GM23338 (cell line): Measurements from ENCODE around the gene CPNE5. TPM values are rescaled to one million over a fixed set of nuclear protein-coding genes. Genes with fewer than 3 reads are reported as not detected.

Experiments
- ATAC-seq: fragments of 200-7000 bp; cut with Tn5 transposase; 3 replicates; pipeline ENCODE4 v1.9.1; 2020
- DNase-seq: peaks from one replicate; pipeline ENCODE4 v3.0.0-alpha.2; 2015; ENCODE audit warnings: low spot score
- H2AFZ ChIP-seq: fragments of 200-600 bp; sonication (generic); 2 replicates; pipeline ENCODE4 v1.8.0; 2016; ENCODE audit warnings: antibody characterized with exemption, mild to moderate bottlenecking, moderate library complexity
- H3F3A ChIP-seq: fragments of 200-600 bp; sonication (generic); replicated peaks from 2 replicates; pipeline ENCODE4 v1.8.0; 2017; ENCODE audit warnings: antibody characterized with exemption, mixed run types, low read depth
- H3K27ac ChIP-seq: fragments of 200-600 bp; sonication (generic); 2 replicates; pipeline ENCODE4 v1.6.1; 2016; ENCODE audit warnings: low read depth
- H3K27me3 ChIP-seq: fragments of 200-600 bp; sonication (generic); 2 replicates; pipeline ENCODE4 v1.8.0; 2016; ENCODE audit warnings: mild to moderate bottlenecking, mixed run types, moderate library complexity; ENCODE audit not compliant: insufficient read depth
- H3K36me3 ChIP-seq: fragments of 200-600 bp; sonication (generic); 2 replicates; pipeline ENCODE4 v1.8.0; 2016; ENCODE audit warnings: mild to moderate bottlenecking; ENCODE audit not compliant: insufficient read depth
- H3K4me1 ChIP-seq: fragments of 200-600 bp; sonication (generic); 2 replicates; pipeline ENCODE4 v1.8.0; 2016; ENCODE audit warnings: mild to moderate bottlenecking, moderate library complexity; ENCODE audit not compliant: insufficient read depth
- H3K4me2 ChIP-seq: fragments of 200-600 bp; sonication (generic); 2 replicates; pipeline ENCODE4 v1.7.1; 2017; ENCODE audit warnings: mixed run types
- H3K4me3 ChIP-seq: fragments of 200-600 bp; sonication (generic); 2 replicates; pipeline ENCODE4 v1.6.1; 2016; ENCODE audit warnings: mixed run types
- H3K79me2 ChIP-seq: fragments of 200-600 bp; sonication (generic); replicated peaks from 2 replicates; pipeline ENCODE4 v1.8.0; 2017; ENCODE audit warnings: mild to moderate bottlenecking; ENCODE audit not compliant: insufficient read depth
- H3K9me2 ChIP-seq: fragments of 200-600 bp; sonication (generic); 2 replicates; pipeline ENCODE4 v1.8.0; 2017; ENCODE audit not compliant: insufficient read depth
- H4K20me1 ChIP-seq: fragments of 200-600 bp; sonication (generic); replicated peaks from 2 replicates; pipeline ENCODE4 v1.8.0; 2017; ENCODE audit warnings: mild to moderate bottlenecking; ENCODE audit not compliant: insufficient read depth
- H3K27ac Mint-ChIP-seq: 2 replicates; pipeline ENCODE4 v1.8.0; 2020; ENCODE audit warnings: inconsistent platforms, mild to moderate bottlenecking, moderate library complexity, mixed read lengths
- H3K27me3 Mint-ChIP-seq: 3 replicates; pipeline ENCODE4 v1.8.0; 2022; ENCODE audit warnings: low read depth, mild to moderate bottlenecking, moderate library complexity, mixed read lengths, inconsistent platforms; ENCODE audit not compliant: insufficient read depth, poor library complexity
- H3K36me3 Mint-ChIP-seq: 3 replicates; pipeline ENCODE4 v1.8.0; 2021; ENCODE audit warnings: low read depth, mild to moderate bottlenecking, inconsistent platforms, moderate library complexity, mixed read lengths
- H3K4me1 Mint-ChIP-seq: 3 replicates; pipeline ENCODE4 v1.8.0; 2020; ENCODE audit warnings: mild to moderate bottlenecking, inconsistent platforms, mixed read lengths
- H3K4me3 Mint-ChIP-seq: 3 replicates; pipeline ENCODE4 v1.8.0; 2021; ENCODE audit warnings: moderate library complexity, mild to moderate bottlenecking, inconsistent platforms, mixed read lengths
- H3K9me3 Mint-ChIP-seq: 3 replicates; pipeline ENCODE4 v1.8.0; 2020; ENCODE audit warnings: moderate library complexity, mild to moderate bottlenecking, inconsistent platforms, mixed read lengths
- EZH2 ChIP-seq: fragments of 200-600 bp; sonication (generic); IDR thresholded peaks from one replicate; pipeline ENCODE4 v1.8.0; 2017; ENCODE audit warnings: antibody characterized with exemption, mild to moderate bottlenecking, low read depth; ENCODE audit not compliant: unreplicated experiment
- POLR2AphosphoS5 ChIP-seq: IDR thresholded peaks from 2 replicates; pipeline ENCODE4 v1.6.1; 2016; ENCODE audit warnings: antibody characterized with exemption, low read depth
- ZNF331 ChIP-seq: fragments of 250-450 bp; sonication (Bioruptor Pico); IDR thresholded peaks from 2 replicates; pipeline ENCODE4 v1.5.0; 2020; ENCODE audit warnings: low read depth, mild to moderate bottlenecking, moderate library complexity
- polyA plus RNA-seq: library from polyadenylated mRNA; unstranded; fragments of >200 nt; fragmentation: Nextera tagmentation; extraction: Ambion mirVana; gene quantifications from 2 replicates; pipeline ENCODE4 v1.2.1, GENCODE V29; 2016
- total RNA-seq: library from RNA; depleted of rRNA; stranded (reverse); fragments of >200 nt; shearing (Covaris generic); gene quantifications from 2 replicates; pipeline ENCODE4 v1.2.3, GENCODE V29; 2014
- TF ChIP-seq, protein P1 (sequence below), 2 experiments: fragments of 200-600 bp in 1 of 2; sonication (generic) in 1 of 2; conservative IDR thresholded peaks; 2 replicates each; pipeline versions ENCODE4 v1.5.1 to v1.6.1; 2016 to 2017; ENCODE audit warnings: antibody characterized with exemption in 2 of 2, low read depth in 2 of 2, mild to moderate bottlenecking in 2 of 2, moderate library complexity in 1 of 2
- TF ChIP-seq, protein P2 (sequence below): IDR thresholded peaks from one replicate; pipeline ENCODE4 v1.6.1; 2018; ENCODE audit warnings: antibody characterized with exemption; ENCODE audit not compliant: unreplicated experiment
- TF ChIP-seq, protein P3 (sequence below): fragments of 250-450 bp; sonication (Bioruptor Pico); IDR thresholded peaks from 2 replicates; pipeline ENCODE4 v1.5.0; 2020; ENCODE audit warnings: mild to moderate bottlenecking, moderate library complexity

Gene CPNE5
- total and polyA plus RNA-seq, 2 experiments from 2014 or later: 0.14 to 0.42 TPM

DNA sequence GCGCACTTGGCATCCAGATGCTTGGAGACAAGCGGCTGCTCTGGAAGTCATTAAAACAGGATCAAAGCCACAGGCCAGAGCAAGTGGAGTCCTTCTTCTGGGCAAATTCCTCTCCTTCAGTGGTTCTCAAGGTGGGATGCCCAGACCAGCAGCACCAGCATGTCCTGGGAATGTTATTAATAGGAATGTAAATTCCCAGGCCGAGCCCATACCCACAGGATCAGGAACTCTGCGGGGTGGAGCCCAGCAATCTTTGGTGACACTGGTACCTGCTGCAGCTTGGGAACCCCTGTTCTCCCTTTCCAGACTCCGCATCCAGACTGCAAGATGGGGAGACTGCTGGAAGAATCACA, 44.6 kb downstream of the CPNE5 start:
- Histone ChIP-seq H3K9me2 (no peaks in the 10 kb centered on the region), H3K79me2 (no peaks in the 10 kb centered on the region), H3K36me3 (no peaks in the 10 kb centered on the region), H3F3A (no peaks in the 10 kb centered on the region), H3K27ac (no peak overlapping the region), H2AFZ (peak overlapping the region; percentile 69), H3K4me2 (peak overlapping the region; percentile 77; the same call in 1 of the 2 replicates), H3K4me1 (peaks cover 18% of the 10 kb centered on the region), H3K27me3 (no peaks in the 10 kb centered on the region), H4K20me1 (no peaks in the 10 kb centered on the region), H3K4me3 (no peak overlapping the region)
- H3K36me3 Mint-ChIP-seq: no peaks in the 10 kb centered on the region
- peaks cover 43% of the 10 kb centered on the region for H3K4me1 Mint-ChIP-seq
- H3K27ac Mint-ChIP-seq: no peak overlapping the region
- H3K27me3 Mint-ChIP-seq: peaks cover 16% of the 10 kb centered on the region
- no peak for DNase-seq
- no peak for ATAC-seq
- no peaks in the 10 kb centered on the region for H3K9me3 Mint-ChIP-seq
- TF ChIP-seq, protein P1, sequence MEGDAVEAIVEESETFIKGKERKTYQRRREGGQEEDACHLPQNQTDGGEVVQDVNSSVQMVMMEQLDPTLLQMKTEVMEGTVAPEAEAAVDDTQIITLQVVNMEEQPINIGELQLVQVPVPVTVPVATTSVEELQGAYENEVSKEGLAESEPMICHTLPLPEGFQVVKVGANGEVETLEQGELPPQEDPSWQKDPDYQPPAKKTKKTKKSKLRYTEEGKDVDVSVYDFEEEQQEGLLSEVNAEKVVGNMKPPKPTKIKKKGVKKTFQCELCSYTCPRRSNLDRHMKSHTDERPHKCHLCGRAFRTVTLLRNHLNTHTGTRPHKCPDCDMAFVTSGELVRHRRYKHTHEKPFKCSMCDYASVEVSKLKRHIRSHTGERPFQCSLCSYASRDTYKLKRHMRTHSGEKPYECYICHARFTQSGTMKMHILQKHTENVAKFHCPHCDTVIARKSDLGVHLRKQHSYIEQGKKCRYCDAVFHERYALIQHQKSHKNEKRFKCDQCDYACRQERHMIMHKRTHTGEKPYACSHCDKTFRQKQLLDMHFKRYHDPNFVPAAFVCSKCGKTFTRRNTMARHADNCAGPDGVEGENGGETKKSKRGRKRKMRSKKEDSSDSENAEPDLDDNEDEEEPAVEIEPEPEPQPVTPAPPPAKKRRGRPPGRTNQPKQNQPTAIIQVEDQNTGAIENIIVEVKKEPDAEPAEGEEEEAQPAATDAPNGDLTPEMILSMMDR (conservative IDR thresholded peaks at IDR 0.05; ENCODE audit: low read depth in 2 of 2): no peak
- H3K4me3 Mint-ChIP-seq: no peak overlapping the region

DNA sequence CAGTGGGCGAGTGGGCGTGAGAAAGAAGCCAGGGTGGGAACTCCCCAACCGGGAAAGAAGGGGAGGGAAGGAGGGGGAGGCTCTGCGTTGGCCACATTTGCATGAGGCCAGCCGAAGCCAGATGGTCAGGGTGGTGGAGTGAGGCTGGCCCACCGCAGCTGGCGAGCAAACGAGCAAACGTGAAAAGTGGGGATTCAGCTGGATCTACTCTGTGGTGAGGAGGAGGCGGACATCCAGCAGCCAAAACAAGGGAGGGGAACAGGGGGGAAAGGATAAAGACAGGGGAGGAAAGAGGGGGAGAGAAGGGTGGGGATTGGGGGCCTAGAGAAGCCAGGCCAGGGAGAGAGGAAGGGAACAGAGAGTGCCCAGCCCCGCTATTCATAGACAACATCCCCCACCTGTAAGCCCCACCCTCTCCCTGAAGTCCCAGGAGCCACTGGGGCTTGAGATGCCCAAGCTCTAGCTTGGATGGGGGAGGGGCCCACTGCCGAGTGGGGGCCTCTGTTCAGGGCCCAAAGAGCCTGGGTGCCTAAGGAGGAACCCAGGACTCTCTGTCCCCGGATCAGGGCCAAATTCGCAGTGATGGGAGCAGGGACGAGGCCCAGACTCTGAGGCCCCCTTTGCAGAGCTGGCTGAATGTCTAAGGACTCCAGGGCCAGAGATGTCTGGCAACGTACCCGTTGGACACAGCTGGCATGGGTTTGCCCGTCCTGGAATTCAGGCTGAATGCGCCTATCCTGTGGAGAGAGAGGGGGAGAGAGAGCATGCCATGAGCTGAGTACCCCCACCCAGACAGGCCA, 45.1 kb downstream of the CPNE5 start:
- peak overlapping the region; percentile 94 for H2AFZ ChIP-seq
- peaks cover 16% of the 10 kb centered on the region for H3K27me3 Mint-ChIP-seq
- H3K9me2 ChIP-seq: no peaks in the 10 kb centered on the region
- no peaks in the 10 kb centered on the region for H3K36me3 Mint-ChIP-seq
- 0 out of 2 replicates have a peak overlapping the region, but pooled peaks have one; percentile 45 for H3K27ac ChIP-seq
- peak; percentile 58 for ATAC-seq
- H3K4me3 ChIP-seq: peak overlapping the region; percentile 37; the same call in 1 of the 2 replicates
- H3K4me2 ChIP-seq: peak overlapping the region; percentile 77
- no peaks in the 10 kb centered on the region for H3K79me2 ChIP-seq
- no peaks in the 10 kb centered on the region for H3K9me3 Mint-ChIP-seq
- no peak overlapping the region for H3K27ac Mint-ChIP-seq
- H3F3A ChIP-seq: no peaks in the 10 kb centered on the region
- no peaks in the 10 kb centered on the region for H4K20me1 ChIP-seq
- H3K27me3 ChIP-seq: no peaks in the 10 kb centered on the region
- peaks cover 24% of the 10 kb centered on the region for H3K4me1 ChIP-seq
- no peaks in the 10 kb centered on the region for H3K36me3 ChIP-seq
- DNase-seq: peak; percentile 37
- H3K4me1 Mint-ChIP-seq: peaks cover 48% of the 10 kb centered on the region
- peak overlapping the region; percentile 18 for H3K4me3 Mint-ChIP-seq
- TF ChIP-seq, protein P2, sequence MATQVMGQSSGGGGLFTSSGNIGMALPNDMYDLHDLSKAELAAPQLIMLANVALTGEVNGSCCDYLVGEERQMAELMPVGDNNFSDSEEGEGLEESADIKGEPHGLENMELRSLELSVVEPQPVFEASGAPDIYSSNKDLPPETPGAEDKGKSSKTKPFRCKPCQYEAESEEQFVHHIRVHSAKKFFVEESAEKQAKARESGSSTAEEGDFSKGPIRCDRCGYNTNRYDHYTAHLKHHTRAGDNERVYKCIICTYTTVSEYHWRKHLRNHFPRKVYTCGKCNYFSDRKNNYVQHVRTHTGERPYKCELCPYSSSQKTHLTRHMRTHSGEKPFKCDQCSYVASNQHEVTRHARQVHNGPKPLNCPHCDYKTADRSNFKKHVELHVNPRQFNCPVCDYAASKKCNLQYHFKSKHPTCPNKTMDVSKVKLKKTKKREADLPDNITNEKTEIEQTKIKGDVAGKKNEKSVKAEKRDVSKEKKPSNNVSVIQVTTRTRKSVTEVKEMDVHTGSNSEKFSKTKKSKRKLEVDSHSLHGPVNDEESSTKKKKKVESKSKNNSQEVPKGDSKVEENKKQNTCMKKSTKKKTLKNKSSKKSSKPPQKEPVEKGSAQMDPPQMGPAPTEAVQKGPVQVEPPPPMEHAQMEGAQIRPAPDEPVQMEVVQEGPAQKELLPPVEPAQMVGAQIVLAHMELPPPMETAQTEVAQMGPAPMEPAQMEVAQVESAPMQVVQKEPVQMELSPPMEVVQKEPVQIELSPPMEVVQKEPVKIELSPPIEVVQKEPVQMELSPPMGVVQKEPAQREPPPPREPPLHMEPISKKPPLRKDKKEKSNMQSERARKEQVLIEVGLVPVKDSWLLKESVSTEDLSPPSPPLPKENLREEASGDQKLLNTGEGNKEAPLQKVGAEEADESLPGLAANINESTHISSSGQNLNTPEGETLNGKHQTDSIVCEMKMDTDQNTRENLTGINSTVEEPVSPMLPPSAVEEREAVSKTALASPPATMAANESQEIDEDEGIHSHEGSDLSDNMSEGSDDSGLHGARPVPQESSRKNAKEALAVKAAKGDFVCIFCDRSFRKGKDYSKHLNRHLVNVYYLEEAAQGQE: no peak
- TF ChIP-seq, protein P3, sequence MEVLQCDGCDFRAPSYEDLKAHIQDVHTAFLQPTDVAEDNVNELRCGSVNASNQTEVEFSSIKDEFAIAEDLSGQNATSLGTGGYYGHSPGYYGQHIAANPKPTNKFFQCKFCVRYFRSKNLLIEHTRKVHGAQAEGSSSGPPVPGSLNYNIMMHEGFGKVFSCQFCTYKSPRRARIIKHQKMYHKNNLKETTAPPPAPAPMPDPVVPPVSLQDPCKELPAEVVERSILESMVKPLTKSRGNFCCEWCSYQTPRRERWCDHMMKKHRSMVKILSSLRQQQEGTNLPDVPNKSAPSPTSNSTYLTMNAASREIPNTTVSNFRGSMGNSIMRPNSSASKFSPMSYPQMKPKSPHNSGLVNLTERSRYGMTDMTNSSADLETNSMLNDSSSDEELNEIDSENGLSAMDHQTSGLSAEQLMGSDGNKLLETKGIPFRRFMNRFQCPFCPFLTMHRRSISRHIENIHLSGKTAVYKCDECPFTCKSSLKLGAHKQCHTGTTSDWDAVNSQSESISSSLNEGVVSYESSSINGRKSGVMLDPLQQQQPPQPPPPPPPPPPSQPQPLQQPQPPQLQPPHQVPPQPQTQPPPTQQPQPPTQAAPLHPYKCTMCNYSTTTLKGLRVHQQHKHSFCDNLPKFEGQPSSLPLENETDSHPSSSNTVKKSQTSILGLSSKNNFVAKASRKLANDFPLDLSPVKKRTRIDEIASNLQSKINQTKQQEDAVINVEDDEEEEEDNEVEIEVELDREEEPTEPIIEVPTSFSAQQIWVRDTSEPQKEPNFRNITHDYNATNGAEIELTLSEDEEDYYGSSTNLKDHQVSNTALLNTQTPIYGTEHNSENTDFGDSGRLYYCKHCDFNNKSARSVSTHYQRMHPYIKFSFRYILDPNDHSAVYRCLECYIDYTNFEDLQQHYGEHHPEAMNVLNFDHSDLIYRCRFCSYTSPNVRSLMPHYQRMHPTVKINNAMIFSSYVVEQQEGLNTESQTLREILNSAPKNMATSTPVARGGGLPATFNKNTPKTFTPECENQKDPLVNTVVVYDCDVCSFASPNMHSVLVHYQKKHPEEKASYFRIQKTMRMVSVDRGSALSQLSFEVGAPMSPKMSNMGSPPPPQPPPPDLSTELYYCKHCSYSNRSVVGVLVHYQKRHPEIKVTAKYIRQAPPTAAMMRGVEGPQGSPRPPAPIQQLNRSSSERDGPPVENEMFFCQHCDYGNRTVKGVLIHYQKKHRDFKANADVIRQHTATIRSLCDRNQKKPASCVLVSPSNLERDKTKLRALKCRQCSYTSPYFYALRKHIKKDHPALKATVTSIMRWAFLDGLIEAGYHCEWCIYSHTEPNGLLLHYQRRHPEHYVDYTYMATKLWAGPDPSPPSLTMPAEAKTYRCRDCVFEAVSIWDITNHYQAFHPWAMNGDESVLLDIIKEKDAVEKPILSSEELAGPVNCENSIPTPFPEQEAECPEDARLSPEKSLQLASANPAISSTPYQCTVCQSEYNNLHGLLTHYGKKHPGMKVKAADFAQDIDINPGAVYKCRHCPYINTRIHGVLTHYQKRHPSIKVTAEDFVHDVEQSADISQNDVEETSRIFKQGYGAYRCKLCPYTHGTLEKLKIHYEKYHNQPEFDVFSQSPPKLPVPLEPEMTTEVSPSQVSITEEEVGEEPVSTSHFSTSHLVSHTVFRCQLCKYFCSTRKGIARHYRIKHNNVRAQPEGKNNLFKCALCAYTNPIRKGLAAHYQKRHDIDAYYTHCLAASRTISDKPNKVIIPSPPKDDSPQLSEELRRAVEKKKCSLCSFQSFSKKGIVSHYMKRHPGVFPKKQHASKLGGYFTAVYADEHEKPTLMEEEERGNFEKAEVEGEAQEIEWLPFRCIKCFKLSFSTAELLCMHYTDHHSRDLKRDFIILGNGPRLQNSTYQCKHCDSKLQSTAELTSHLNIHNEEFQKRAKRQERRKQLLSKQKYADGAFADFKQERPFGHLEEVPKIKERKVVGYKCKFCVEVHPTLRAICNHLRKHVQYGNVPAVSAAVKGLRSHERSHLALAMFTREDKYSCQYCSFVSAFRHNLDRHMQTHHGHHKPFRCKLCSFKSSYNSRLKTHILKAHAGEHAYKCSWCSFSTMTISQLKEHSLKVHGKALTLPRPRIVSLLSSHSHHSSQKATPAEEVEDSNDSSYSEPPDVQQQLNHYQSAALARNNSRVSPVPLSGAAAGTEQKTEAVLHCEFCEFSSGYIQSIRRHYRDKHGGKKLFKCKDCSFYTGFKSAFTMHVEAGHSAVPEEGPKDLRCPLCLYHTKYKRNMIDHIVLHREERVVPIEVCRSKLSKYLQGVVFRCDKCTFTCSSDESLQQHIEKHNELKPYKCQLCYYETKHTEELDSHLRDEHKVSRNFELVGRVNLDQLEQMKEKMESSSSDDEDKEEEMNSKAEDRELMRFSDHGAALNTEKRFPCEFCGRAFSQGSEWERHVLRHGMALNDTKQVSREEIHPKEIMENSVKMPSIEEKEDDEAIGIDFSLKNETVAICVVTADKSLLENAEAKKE (CRISPR knock-in tag): no peak
- no peak for TF ChIP-seq ZNF331 (CRISPR knock-in tag)
- TF ChIP-seq POLR2AphosphoS5: no peak
- TF ChIP-seq EZH2: no peak
